Measurements from ENCODE around the gene UBE2K. TPM values are rescaled to one million over a fixed set of nuclear protein-coding genes. Genes with fewer than 3 reads are reported as not detected.

The UBE2K gene
- polyA plus RNA-seq, 3 donors = 24.2 to 66.8 (median 50.0) TPM

GRCh38 chr4:39756159-39756558 lies 58.2 kb downstream of the UBE2K start:
- peaks cover 56 to 84% of the 10 kb centered on the region in 2 donors for H3K36me3 ChIP-seq (replicated peaks in 1 of 2; ENCODE audit: control insufficient read depth in 1 of 2, insufficient read depth in 2 of 2, low read length in 2 of 2)
- H3K4me3 ChIP-seq (replicated peaks in 1 of 3; ENCODE audit: low read depth in 2 of 3, low read length in 3 of 3) = no peak overlapping the region
- H3K9ac ChIP-seq (ENCODE audit: insufficient read depth, low read length, poor library complexity, severe bottlenecking) = no peak overlapping the region
- intact Hi-C loops (cut with micrococcal nuclease) = no loop called here
- H3K27me3 ChIP-seq (ENCODE audit: control insufficient read depth in 2 of 2, insufficient read depth in 2 of 2, low read length in 2 of 2) = no peaks in the 10 kb centered on the region
- H2AFZ ChIP-seq (ENCODE audit: insufficient read depth, low read depth, low read length, poor library complexity, severe bottlenecking) = no peak overlapping the region
- no peak overlapping the region for H3K4me3 Mint-ChIP-seq
- no peak overlapping the region for H3K4me2 ChIP-seq (replicated peaks; ENCODE audit: extremely low read depth, low read length, poor library complexity, severe bottlenecking)
- WGBS (ENCODE audit: insufficient coverage) = 100% methylated on average over 1 of the region's 2 CpGs
- peaks cover 45 to 71% of the 10 kb centered on the region in 2 donors for H3K36me3 Mint-ChIP-seq
- DNase-seq = no peak
- H3K9me3 ChIP-seq (replicated peaks in 1 of 2; ENCODE audit: control insufficient read depth in 1 of 2, insufficient read depth in 1 of 2, low read length in 2 of 2) = no peaks in the 10 kb centered on the region
- H3K79me2 ChIP-seq (ENCODE audit: insufficient read depth, low read length) = peaks cover 6% of the 10 kb centered on the region
- H3K27me3 Mint-ChIP-seq (ENCODE audit: low read depth in 3 of 3) = no peaks in the 10 kb centered on the region
- H3K27ac ChIP-seq (ENCODE audit: low read depth in 1 of 2, low read length in 2 of 2) = no peak overlapping the region
- no peaks in the 10 kb centered on the region for H3K9me3 Mint-ChIP-seq
- peaks cover 16% of the 10 kb centered on the region for H3K4me1 Mint-ChIP-seq
- H3K27ac Mint-ChIP-seq = peak overlapping the region in 2 of 7 donors; percentile 8 to 26
- H4K20me1 ChIP-seq (ENCODE audit: insufficient read depth, low read length) = peaks cover 39% of the 10 kb centered on the region
- TF ChIP-seq CTCF (IDR thresholded peaks at IDR 0.05) = no peak
- H3K4me1 ChIP-seq (ENCODE audit: control insufficient read depth in 1 of 2, insufficient read depth in 2 of 2, low read length in 2 of 2) = peaks cover 7 to 8% of the 10 kb centered on the region in 2 donors

GRCh38 chr4:39758176-39758575 lies 60.2 kb downstream of the UBE2K start:
- H3K4me1 ChIP-seq (ENCODE audit: control insufficient read depth in 1 of 2, insufficient read depth in 2 of 2, low read length in 2 of 2) = peaks cover 7 to 8% of the 10 kb centered on the region in 2 donors
- Mint-ChIP-seq H3K4me3 (no peak overlapping the region), H3K27ac (peak overlapping the region in 3 of 7 donors; percentile 1 to 10 (median 3)), H3K4me1 (peaks cover 16% of the 10 kb centered on the region), H3K27me3 (ENCODE audit: low read depth in 3 of 3) (no peaks in the 10 kb centered on the region), H3K9me3 (no peaks in the 10 kb centered on the region), H3K36me3 (peaks cover 55 to 70% of the 10 kb centered on the region in 2 donors)
- no peak overlapping the region for H2AFZ ChIP-seq (ENCODE audit: insufficient read depth, low read depth, low read length, poor library complexity, severe bottlenecking)
- H3K9ac ChIP-seq (ENCODE audit: insufficient read depth, low read length, poor library complexity, severe bottlenecking) = no peak overlapping the region
- no peak overlapping the region for H3K4me2 ChIP-seq (replicated peaks; ENCODE audit: extremely low read depth, low read length, poor library complexity, severe bottlenecking)
- H3K27me3 ChIP-seq (ENCODE audit: control insufficient read depth in 2 of 2, insufficient read depth in 2 of 2, low read length in 2 of 2) = no peaks in the 10 kb centered on the region
- H4K20me1 ChIP-seq (ENCODE audit: insufficient read depth, low read length) = peaks cover 33% of the 10 kb centered on the region
- DNase-seq = no peak
- no peak for TF ChIP-seq CTCF (IDR thresholded peaks at IDR 0.05)
- intact Hi-C loops (cut with micrococcal nuclease) = no loop called here
- no peak overlapping the region for H3K27ac ChIP-seq (ENCODE audit: low read depth in 1 of 2, low read length in 2 of 2)
- H3K36me3 ChIP-seq (replicated peaks in 1 of 2; ENCODE audit: control insufficient read depth in 1 of 2, insufficient read depth in 2 of 2, low read length in 2 of 2) = peaks cover 53 to 84% of the 10 kb centered on the region in 2 donors
- H3K79me2 ChIP-seq (ENCODE audit: insufficient read depth, low read length) = no peaks in the 10 kb centered on the region
- WGBS (ENCODE audit: insufficient coverage) = 100% methylated on average over 1 of the region's 6 CpGs
- H3K4me3 ChIP-seq (replicated peaks in 1 of 3; ENCODE audit: low read depth in 2 of 3, low read length in 3 of 3) = no peak overlapping the region
- no peaks in the 10 kb centered on the region for H3K9me3 ChIP-seq (replicated peaks in 1 of 2; ENCODE audit: control insufficient read depth in 1 of 2, insufficient read depth in 1 of 2, low read length in 2 of 2)
